Measurements from ENCODE around the gene OGFOD2.
"Not testable (repeated sequence)": the region's sequence is repeated elsewhere in the genome, so short reads cannot be mapped to it uniquely, and the experiment has no call there.

OGFOD2 gene

DNA sequence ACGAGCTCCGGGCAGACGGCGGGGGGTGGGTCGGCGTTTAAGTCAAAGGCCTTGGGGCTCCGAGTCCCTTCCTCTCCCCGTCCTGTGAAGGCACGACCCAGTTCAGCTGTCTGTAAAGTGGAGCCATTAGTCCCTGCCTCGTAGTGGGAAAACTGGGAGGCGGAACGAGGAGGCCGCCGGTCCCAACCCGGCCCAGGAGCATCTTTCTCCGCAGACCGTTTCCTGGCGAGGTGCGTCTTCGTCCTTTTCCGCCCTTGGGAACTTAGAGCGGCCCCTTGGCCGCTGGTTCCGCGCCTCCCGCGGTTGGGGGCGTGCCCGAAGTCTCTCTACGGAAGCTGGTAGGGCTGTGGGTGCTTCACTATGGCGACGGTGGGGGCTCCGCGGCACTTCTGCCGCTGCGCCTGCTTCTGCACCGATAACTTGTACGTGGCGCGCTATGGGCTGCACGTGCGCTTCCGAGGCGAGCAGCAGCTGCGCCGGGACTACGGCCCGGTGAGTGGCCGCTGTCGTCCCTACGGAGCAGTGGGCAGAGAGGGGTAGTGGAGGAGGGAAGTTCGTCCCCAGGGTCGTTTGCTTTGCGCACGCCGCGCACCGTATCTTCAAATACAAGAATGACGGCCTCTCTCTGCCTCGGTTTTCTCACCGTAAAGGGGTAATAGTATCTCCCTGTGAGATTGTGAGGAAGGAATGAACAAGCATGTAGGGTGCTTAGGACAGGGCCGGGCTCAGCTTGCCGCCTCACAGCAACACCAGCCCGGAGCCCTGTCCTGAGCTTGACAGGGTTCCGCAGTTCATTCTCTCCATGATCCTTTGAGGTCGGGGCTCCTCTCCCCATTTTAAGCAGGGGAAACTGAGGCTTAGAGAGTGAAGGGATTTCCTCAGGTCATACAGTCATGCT is at the start of gene OGFOD2:
TSS of gene OGFOD2 (plus strand) at position 353 of the 898 bp plus-strand sequence. CDS start at position 361, 8 bp downstream.
- Histone ChIP-seq H3K4me1 (ENCODE audit: insufficient read depth, low read length) (peaks cover 37% of the 10 kb centered on the region), H3K9ac (ENCODE audit: low read length) (peak within 1 kb of the TSS; percentile 81), H3K9me3 (ENCODE audit: low read length) (no peaks in the 10 kb centered on the region), H3K27ac (ENCODE audit: low read depth, low read length) (peak within 1 kb of the TSS; percentile 98), H3K4me3 (ENCODE audit: low read depth in 1 of 2, low read length in 2 of 2) (peak within 1 kb of the TSS; percentile 87 to 99), H3K27me3 (ENCODE audit: control insufficient read depth in 1 of 2, insufficient read depth in 2 of 2, low read length in 2 of 2) (no peaks in the 10 kb centered on the region), H3K36me3 (ENCODE audit: insufficient read depth, low read length) (peaks cover 7% of the 10 kb centered on the region)

DNA sequence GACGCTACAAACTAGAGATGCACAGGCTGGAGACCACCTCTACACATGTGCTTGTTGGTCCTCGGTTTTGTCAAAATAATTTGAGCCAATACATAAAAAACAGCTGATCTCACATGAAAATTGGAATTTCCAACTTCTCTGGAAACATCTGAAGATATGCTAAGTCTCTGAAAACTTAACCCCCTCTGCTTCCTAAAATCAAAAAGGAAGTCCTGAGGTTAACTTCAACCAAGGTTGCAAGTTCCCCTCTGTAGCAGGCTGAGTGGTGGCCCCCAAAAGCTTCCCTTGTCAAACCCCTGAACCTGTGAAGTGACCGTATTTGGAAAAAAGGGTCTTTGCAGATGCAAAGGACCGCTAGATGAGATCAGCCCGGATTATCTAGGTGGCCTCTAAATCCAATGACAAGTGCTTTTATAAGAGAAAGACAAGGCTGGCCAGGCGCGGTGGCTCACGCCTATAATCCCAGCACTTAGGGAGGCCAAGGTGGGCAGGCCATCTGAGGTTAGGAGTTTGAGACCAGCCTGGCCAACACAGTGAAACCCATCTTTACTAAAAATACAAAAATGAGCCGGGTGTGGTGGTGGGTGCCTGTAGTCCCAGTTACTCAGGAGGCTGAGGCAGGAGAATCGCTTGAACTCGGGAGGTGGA is 47.2 kb upstream of the OGFOD2 start:
- Histone ChIP-seq H3K27me3 (ENCODE audit: control insufficient read depth in 1 of 2, insufficient read depth in 2 of 2, low read length in 2 of 2) (no peaks in the 10 kb centered on the region), H3K36me3 (ENCODE audit: insufficient read depth, low read length) (no peaks in the 10 kb centered on the region), H3K9ac (ENCODE audit: low read length) (no peak overlapping the region), H3K9me3 (ENCODE audit: low read length) (no peaks in the 10 kb centered on the region), H3K27ac (ENCODE audit: low read depth, low read length) (no peak overlapping the region), H3K4me1 (ENCODE audit: insufficient read depth, low read length) (no peaks in the 10 kb centered on the region), H3K4me3 (ENCODE audit: low read depth in 1 of 2, low read length in 2 of 2) (no peak overlapping the region)

DNA sequence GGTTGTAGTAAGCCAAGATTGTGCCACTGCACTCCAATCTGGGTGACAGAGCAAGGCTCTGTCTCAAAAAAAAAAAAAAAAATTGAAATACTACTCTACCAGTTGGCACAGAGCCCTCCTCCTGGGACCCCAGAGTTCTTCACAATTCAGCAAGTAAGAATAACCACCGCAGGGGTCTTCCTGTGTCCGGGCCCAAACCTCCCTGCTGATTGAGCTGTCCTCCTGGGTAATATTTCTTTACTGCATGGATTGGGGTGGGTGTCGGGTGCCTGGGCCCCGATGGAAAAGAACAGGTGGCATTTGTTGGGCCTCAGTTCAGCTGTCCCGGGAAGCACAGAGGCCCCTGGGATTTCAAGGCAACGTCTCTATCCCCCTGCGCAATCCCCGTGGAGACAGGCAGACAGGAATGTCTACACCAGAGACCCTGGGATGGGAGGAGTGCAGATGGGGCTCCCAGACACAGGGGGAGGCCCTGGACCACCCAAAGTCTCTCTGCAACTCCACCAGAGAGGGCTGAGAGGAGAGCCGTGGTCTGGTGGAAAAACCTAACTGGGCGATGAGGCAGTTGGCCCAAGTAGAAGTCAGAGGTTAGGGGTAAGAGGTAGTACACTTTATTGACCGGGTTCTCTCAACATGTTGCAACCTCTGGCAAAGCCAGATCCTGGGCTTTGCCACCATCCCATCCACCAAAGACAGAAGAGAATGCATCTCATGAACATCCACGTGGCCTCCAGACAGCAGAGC is 46.5 kb upstream of the OGFOD2 start:
- H3K27ac ChIP-seq (ENCODE audit: low read depth, low read length), result no peak overlapping the region
- no peak overlapping the region for H3K9ac ChIP-seq (ENCODE audit: low read length)
- no peaks in the 10 kb centered on the region for H3K4me1 ChIP-seq (ENCODE audit: insufficient read depth, low read length)
- H3K4me3 ChIP-seq (ENCODE audit: low read depth in 1 of 2, low read length in 2 of 2), result no peak overlapping the region
- H3K9me3 ChIP-seq (ENCODE audit: low read length), result no peaks in the 10 kb centered on the region
- no peaks in the 10 kb centered on the region for H3K27me3 ChIP-seq (ENCODE audit: control insufficient read depth in 1 of 2, insufficient read depth in 2 of 2, low read length in 2 of 2)
- no peaks in the 10 kb centered on the region for H3K36me3 ChIP-seq (ENCODE audit: insufficient read depth, low read length)

DNA sequence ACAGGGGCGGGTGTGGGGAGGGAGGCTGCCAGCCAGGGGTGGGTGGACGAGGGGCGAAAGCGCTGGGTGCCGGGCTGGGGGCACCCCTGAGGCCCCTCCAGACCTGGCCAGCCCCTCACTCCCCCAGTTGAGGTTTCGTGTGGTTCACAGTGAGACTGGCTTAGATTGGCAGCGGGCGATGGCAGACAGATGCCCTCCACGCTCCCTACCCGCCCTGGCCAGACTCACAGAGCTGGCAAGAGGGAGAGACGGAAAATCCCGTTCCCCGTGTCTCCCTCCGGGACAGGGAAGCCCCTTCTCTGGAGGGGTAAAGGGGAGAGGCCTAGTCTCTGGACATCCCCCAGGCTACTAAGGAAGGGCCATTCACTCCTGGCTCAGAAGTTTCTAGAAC is 45.9 kb upstream of the OGFOD2 start:
- Histone ChIP-seq H3K4me1 (ENCODE audit: insufficient read depth, low read length) (no peaks in the 10 kb centered on the region), H3K9me3 (ENCODE audit: low read length) (no peaks in the 10 kb centered on the region), H3K27ac (ENCODE audit: low read depth, low read length) (no peak overlapping the region), H3K36me3 (ENCODE audit: insufficient read depth, low read length) (no peaks in the 10 kb centered on the region), H3K27me3 (ENCODE audit: control insufficient read depth in 1 of 2, insufficient read depth in 2 of 2, low read length in 2 of 2) (no peaks in the 10 kb centered on the region), H3K9ac (ENCODE audit: low read length) (no peak overlapping the region), H3K4me3 (ENCODE audit: low read depth in 1 of 2, low read length in 2 of 2) (no peak overlapping the region)

DNA sequence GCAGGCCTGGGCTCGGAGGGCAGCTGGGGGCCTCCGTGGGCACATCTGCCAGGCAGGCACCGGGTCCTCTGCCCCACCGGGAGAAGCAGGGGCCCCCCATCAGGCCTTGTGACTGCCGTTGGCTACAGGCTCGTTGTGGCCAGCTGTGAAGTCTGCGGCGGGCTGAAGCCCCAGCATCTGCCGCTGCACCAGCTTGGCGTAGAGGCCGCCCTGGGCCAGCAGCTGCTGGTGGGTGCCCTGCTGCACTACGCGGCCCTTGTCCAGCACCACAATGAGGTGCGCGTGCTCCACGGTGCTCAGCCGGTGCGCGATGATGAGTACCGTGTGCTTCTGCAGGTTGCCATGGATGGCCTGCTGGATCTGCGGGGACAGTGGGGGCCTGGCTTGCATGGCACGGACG is 45.2 kb upstream of the OGFOD2 start:
- no peaks in the 10 kb centered on the region for H3K9me3 ChIP-seq (ENCODE audit: low read length)
- H3K27me3 ChIP-seq (ENCODE audit: control insufficient read depth in 1 of 2, insufficient read depth in 2 of 2, low read length in 2 of 2), result no peaks in the 10 kb centered on the region
- no peak overlapping the region for H3K9ac ChIP-seq (ENCODE audit: low read length)
- H3K4me3 ChIP-seq (ENCODE audit: low read depth in 1 of 2, low read length in 2 of 2), result no peak overlapping the region
- no peaks in the 10 kb centered on the region for H3K36me3 ChIP-seq (ENCODE audit: insufficient read depth, low read length)
- H3K27ac ChIP-seq (ENCODE audit: low read depth, low read length), result no peak overlapping the region
- no peaks in the 10 kb centered on the region for H3K4me1 ChIP-seq (ENCODE audit: insufficient read depth, low read length)

DNA sequence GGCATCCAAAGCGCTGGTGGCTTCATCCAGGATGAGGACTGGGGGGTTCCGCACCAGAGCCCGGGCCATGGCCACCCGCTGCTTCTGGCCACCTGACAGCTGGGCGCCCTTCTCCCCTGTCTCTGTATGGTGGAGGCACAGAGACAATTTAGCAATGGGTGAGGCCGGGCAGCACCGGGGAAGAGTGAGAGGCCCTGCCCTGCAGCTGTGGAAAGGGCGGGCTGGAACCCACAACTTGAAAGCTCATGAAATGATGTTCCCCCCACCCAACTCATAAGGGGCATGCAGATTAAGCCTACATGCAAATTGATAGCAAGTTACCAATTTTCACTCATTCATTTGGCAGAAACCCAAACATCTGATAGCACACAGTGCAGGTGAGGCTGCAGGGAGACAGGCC is 42.8 kb upstream of the OGFOD2 start:
- no peaks in the 10 kb centered on the region for H3K36me3 ChIP-seq (ENCODE audit: insufficient read depth, low read length)
- no peaks in the 10 kb centered on the region for H3K27me3 ChIP-seq (ENCODE audit: control insufficient read depth in 1 of 2, insufficient read depth in 2 of 2, low read length in 2 of 2)
- no peaks in the 10 kb centered on the region for H3K9me3 ChIP-seq (ENCODE audit: low read length)
- no peaks in the 10 kb centered on the region for H3K4me1 ChIP-seq (ENCODE audit: insufficient read depth, low read length)
- no peak overlapping the region for H3K4me3 ChIP-seq (ENCODE audit: low read depth in 1 of 2, low read length in 2 of 2)
- H3K27ac ChIP-seq (ENCODE audit: low read depth, low read length), result no peak overlapping the region
- H3K9ac ChIP-seq (ENCODE audit: low read length), result no peak overlapping the region

DNA sequence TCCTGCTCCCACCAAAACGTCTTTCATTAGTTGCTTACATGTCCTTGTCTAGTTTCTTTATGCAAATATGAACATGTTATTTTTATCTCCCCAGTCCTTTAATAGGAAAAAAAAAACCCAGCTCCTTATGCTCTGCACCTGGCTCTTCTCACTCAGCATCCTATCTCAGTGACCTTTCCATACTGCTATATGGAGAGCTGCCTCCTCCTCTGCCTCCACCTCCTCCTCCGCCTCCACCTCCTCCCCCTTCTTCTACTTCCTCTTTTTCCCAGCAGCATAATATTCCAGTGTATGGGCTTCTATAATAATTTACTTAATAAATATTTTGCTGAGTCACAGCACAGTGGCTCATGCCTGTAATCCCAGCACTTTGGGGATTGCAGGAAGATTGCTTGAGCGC is 40.3 kb upstream of the OGFOD2 start:
- no peaks in the 10 kb centered on the region for H3K36me3 ChIP-seq (ENCODE audit: insufficient read depth, low read length)
- H3K4me3 ChIP-seq (ENCODE audit: low read depth in 1 of 2, low read length in 2 of 2), result no peak overlapping the region
- no peaks in the 10 kb centered on the region for H3K4me1 ChIP-seq (ENCODE audit: insufficient read depth, low read length)
- no peak overlapping the region for H3K9ac ChIP-seq (ENCODE audit: low read length)
- H3K9me3 ChIP-seq (ENCODE audit: low read length), result no peaks in the 10 kb centered on the region
- no peak overlapping the region for H3K27ac ChIP-seq (ENCODE audit: low read depth, low read length)
- H3K27me3 ChIP-seq (ENCODE audit: control insufficient read depth in 1 of 2, insufficient read depth in 2 of 2, low read length in 2 of 2), result no peaks in the 10 kb centered on the region

DNA sequence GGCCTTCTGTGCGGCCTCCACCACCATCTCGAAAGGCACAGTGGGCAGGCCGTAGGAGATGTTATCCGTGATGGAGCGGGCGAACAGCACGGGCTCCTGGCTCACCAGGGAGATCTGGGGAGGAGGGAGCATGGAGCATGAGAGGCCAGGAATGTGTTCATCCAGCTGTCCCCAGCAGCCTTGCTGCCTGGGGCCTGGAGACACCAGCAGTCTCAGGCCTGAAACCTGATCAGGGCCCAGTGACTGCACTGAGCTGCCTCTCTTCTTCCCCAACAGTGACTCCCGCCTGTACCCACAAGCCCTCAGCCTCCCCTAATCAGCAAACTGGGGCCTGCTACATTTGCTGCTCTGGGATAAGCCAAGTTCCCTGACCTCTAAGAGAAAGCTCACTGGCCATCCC is 39.7 kb upstream of the OGFOD2 start:
- H3K36me3 ChIP-seq (ENCODE audit: insufficient read depth, low read length), result no peaks in the 10 kb centered on the region
- H3K9ac ChIP-seq (ENCODE audit: low read length), result no peak overlapping the region
- H3K4me1 ChIP-seq (ENCODE audit: insufficient read depth, low read length), result no peaks in the 10 kb centered on the region
- H3K4me3 ChIP-seq (ENCODE audit: low read depth in 1 of 2, low read length in 2 of 2), result no peak overlapping the region
- no peaks in the 10 kb centered on the region for H3K9me3 ChIP-seq (ENCODE audit: low read length)
- H3K27ac ChIP-seq (ENCODE audit: low read depth, low read length), result no peak overlapping the region
- H3K27me3 ChIP-seq (ENCODE audit: control insufficient read depth in 1 of 2, insufficient read depth in 2 of 2, low read length in 2 of 2), result no peaks in the 10 kb centered on the region

DNA sequence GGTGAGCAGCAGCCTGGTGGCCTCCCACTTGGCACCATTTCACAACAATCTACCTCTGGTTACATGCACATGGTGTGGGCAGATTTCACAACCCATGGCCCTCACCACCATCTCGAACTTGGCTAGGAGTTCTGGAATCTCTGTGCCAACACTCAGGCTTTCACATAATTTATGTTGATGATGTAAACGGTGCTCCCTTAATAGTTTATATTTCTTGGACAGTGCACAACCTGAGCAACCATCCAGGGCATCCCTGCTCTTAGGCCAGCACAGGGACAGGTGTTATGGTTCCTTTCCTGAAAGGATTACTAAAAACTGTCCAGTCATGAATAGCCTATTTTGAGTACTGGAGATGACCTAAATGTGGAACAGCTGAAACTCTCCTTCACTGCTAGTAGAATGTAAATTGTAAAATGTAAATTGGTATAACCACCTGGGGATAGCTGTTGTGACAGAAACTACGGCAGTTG is 37.4 kb upstream of the OGFOD2 start:
- no peak overlapping the region for H3K4me3 ChIP-seq (ENCODE audit: low read depth in 1 of 2, low read length in 2 of 2)
- no peaks in the 10 kb centered on the region for H3K27me3 ChIP-seq (ENCODE audit: control insufficient read depth in 1 of 2, insufficient read depth in 2 of 2, low read length in 2 of 2)
- H3K9ac ChIP-seq (ENCODE audit: low read length), result no peak overlapping the region
- no peaks in the 10 kb centered on the region for H3K4me1 ChIP-seq (ENCODE audit: insufficient read depth, low read length)
- H3K9me3 ChIP-seq (ENCODE audit: low read length), result no peaks in the 10 kb centered on the region
- H3K36me3 ChIP-seq (ENCODE audit: insufficient read depth, low read length), result no peaks in the 10 kb centered on the region
- H3K27ac ChIP-seq (ENCODE audit: low read depth, low read length), result no peak overlapping the region

DNA sequence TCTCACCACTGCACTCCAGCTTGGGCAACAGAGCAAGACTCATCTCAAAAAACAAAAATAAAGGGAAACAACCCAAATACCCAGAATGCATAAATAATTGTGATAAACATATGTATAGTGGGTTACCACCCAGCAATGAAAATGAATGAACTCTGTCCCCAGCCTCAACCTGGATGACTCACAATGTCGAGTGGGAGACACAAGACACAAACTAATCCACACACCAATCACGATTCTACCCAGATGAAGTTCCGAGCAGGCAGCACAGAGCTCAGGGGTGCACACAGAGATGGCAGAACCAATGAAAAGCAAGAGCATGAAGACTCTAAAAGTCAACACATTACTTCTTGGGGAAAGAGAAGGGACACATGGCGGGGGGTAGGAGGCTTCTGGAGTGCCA is 35.9 kb upstream of the OGFOD2 start:
- H3K9me3 ChIP-seq (ENCODE audit: low read length), result no peaks in the 10 kb centered on the region
- no peak overlapping the region for H3K4me3 ChIP-seq (ENCODE audit: low read depth in 1 of 2, low read length in 2 of 2)
- H3K36me3 ChIP-seq (ENCODE audit: insufficient read depth, low read length), result no peaks in the 10 kb centered on the region
- no peaks in the 10 kb centered on the region for H3K4me1 ChIP-seq (ENCODE audit: insufficient read depth, low read length)
- no peak overlapping the region for H3K9ac ChIP-seq (ENCODE audit: low read length)
- no peaks in the 10 kb centered on the region for H3K27me3 ChIP-seq (ENCODE audit: control insufficient read depth in 1 of 2, insufficient read depth in 2 of 2, low read length in 2 of 2)
- H3K27ac ChIP-seq (ENCODE audit: low read depth, low read length), result no peak overlapping the region

DNA sequence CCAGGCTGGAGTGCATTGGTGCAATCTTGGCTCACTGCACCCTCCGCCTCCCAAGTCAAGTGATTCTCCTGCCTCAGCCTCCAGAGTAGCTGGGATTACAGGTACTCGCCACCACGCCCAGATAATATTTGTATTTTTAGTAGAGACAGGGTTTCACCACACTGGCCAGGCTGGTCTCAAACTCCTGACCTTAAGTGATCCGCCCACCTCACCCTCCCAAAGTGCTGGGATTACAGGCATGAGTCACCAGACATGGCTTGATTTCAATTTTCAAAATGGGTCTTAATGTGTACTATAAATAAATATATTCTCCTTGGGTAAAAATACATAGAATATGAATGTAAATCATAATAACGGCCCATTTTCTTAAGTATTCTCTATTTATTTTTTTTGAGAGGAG is 33.7 kb upstream of the OGFOD2 start:
- H3K4me1 ChIP-seq (ENCODE audit: insufficient read depth, low read length); H3K9me3 ChIP-seq (ENCODE audit: low read length); H3K36me3 ChIP-seq (ENCODE audit: insufficient read depth, low read length); H3K27me3 ChIP-seq (ENCODE audit: control insufficient read depth in 1 of 2, insufficient read depth in 2 of 2, low read length in 2 of 2); H3K4me3 ChIP-seq (ENCODE audit: low read depth in 1 of 2, low read length in 2 of 2); H3K27ac ChIP-seq (ENCODE audit: low read depth, low read length); H3K9ac ChIP-seq (ENCODE audit: low read length): not testable (repeated sequence)
